HepG2 (cell line): ENCODE results near the gene STX12. TPM values are rescaled to one million over a fixed set of nuclear protein-coding genes. Genes with fewer than 3 reads are reported as not detected.

Source experiments
- ATAC-seq: fragments of 200-7000 bp; cut with Tn5 transposase; 3 replicates; pipeline ENCODE4 v1.9.1; 2020; ENCODE audit warnings: mild to moderate bottlenecking, moderate library complexity
- BruUV-seq: library from RNA; stranded (reverse); fragments of 400-500 nt; replicated peaks from 2 replicates; lab custom pipeline; 2021; lab: Mats Ljungman, UMichigan
- CTCF ChIA-PET: fragments of 300-600 bp; formaldehyde crosslinking; extraction: SDS; loops from one replicate; lab custom pipeline; 2021; ENCODE audit warnings: low total read pairs, inconsistent platforms, low intra/inter-chr PET ratio; lab: Yijun Ruan, JAX
- POLR2A ChIA-PET: fragments of 350-600 bp; sonication (Branson Sonifier 250); formaldehyde crosslinking; loops from one replicate; lab custom pipeline; 2020; ENCODE audit warnings: antibody characterized with exemption, inconsistent platforms; lab: Yijun Ruan, JAX
- DNase-seq: peaks from one replicate; pipeline ENCODE4 v3.0.0-alpha.2; 2015; ENCODE audit warnings: low spot score
- FAIRE-seq: peaks from 3 replicates; lab custom pipeline; 2011; peaks lifted over from hg19 to GRCh38; lab: Jason Lieb, UNC
- H2AFZ ChIP-seq: one replicate; pipeline ENCODE4 v1.6.1; 2011; ENCODE audit warnings: low read length, inconsistent platforms
- H3K27ac ChIP-seq: fragments of 300-600 bp; 3 replicates; pipeline ENCODE4 v1.8.0; 2011; ENCODE audit warnings: mixed run types, mild to moderate bottlenecking, mixed read lengths, low read length, inconsistent platforms; ENCODE audit not compliant: insufficient read depth; ENCODE audit errors: extremely low read length
- H3K27me3 ChIP-seq, 2 experiments: fragments of 200-600 bp in 1 of 2; 2 replicates in 1 of 2; 3 replicates in 1 of 2; pipeline versions ENCODE4 v1.6.0 to v1.8.0; 2011; ENCODE audit warnings: low read length in 2 of 2, mild to moderate bottlenecking in 2 of 2, moderate library complexity in 2 of 2, inconsistent platforms in 1 of 2; ENCODE audit not compliant: insufficient read depth in 2 of 2, control insufficient read depth in 1 of 2
- H3K36me3 ChIP-seq, 2 experiments: fragments of 200-600 bp in 1 of 2; replicated peaks in 1 of 2; 2 replicates in 1 of 2; 3 replicates in 1 of 2; pipeline versions ENCODE4 v1.5.1 to v1.8.0; 2011; ENCODE audit warnings: low read length in 2 of 2, inconsistent platforms in 1 of 2; ENCODE audit not compliant: insufficient read depth in 2 of 2, control insufficient read depth in 1 of 2
- H3K4me1 ChIP-seq: 2 replicates; pipeline ENCODE4 v1.5.1; 2012; ENCODE audit warnings: low read length, inconsistent platforms; ENCODE audit not compliant: insufficient read depth
- H3K4me2 ChIP-seq: 2 replicates; pipeline ENCODE4 v1.6.0; 2011; ENCODE audit warnings: low read depth, low read length, inconsistent platforms
- H3K4me3 ChIP-seq, 3 experiments: fragments of 200-600 bp in 1 of 3; sonication (generic), shearing (Covaris generic) in 1 of 3; replicated peaks in 1 of 3; 2 replicates each; pipeline ENCODE4 v1.5.1; 2011 to 2016; ENCODE audit warnings: low read length in 3 of 3, inconsistent platforms in 2 of 3, low read depth in 2 of 3, mild to moderate bottlenecking in 2 of 3, control low read depth in 1 of 3, mixed read lengths in 1 of 3; ENCODE audit not compliant: insufficient read depth in 1 of 3
- H3K79me2 ChIP-seq: one replicate; pipeline ENCODE4 v1.6.1; 2011; ENCODE audit warnings: low read length, inconsistent platforms; ENCODE audit not compliant: insufficient read depth
- H3K9ac ChIP-seq: 2 replicates; pipeline ENCODE4 v1.6.0; 2011; ENCODE audit warnings: mild to moderate bottlenecking, low read depth, low read length, inconsistent platforms; ENCODE audit not compliant: insufficient read depth
- H3K9me3 ChIP-seq: 2 replicates; pipeline ENCODE4 v1.5.1; 2012; ENCODE audit warnings: mild to moderate bottlenecking, low read length
- H4K20me1 ChIP-seq: 2 replicates; pipeline ENCODE4 v1.6.0; 2011; ENCODE audit warnings: inconsistent platforms, mild to moderate bottlenecking, low read length, moderate library complexity; ENCODE audit not compliant: insufficient read depth
- RFXAP ChIP-seq: sonication (generic); formaldehyde crosslinking; IDR thresholded peaks from 2 replicates; pipeline ENCODE4 v1.4.0; 2020; ENCODE audit warnings: missing genetic modification reagents, borderline replicate concordance
- SP2 ChIP-seq: sonication (generic); formaldehyde crosslinking; IDR thresholded peaks from 2 replicates; pipeline ENCODE4 v1.5.1; 2020; ENCODE audit warnings: mild to moderate bottlenecking, missing genetic modification reagents
- ZNF143 ChIP-seq: sonication (generic); formaldehyde crosslinking; IDR thresholded peaks from 2 replicates; pipeline ENCODE4 v1.4.0; 2020; ENCODE audit warnings: missing genetic modification reagents
- ZNF614 ChIP-seq: IDR thresholded peaks from 2 replicates; pipeline ENCODE4 v1.6.1; 2018; ENCODE audit warnings: missing biosample characterization, missing genetic modification reagents, inconsistent platforms, borderline replicate concordance
- WGBS: methylation state at CpG from one replicate; pipeline ENCODE4 v1.1.6; 2017; ENCODE audit warnings: low lambda C conversion rate; 5-methylcytosine and 5-hydroxymethylcytosine counted together
- in situ Hi-C: cut with HindIII; loops from 2 replicates; pipeline ENCODE4 v1.10.0; 2017; ENCODE audit warnings: low pct_unique_long_range_greater_than_20kb; ENCODE audit not compliant: extremely low pct_ligation_motif_present
- intact Hi-C: fragments of 100-400 bp; cut with micrococcal nuclease; formaldehyde crosslinking; loops from one replicate; pipeline ENCODE4 v1.10.0; 2022; ENCODE audit not compliant: unreplicated experiment
- polyA plus RNA-seq, 8 experiments: library from polyadenylated mRNA; depleted of rRNA in 3 of 8; stranded (reverse) in 7 of 8; unstranded in 1 of 8; fragments of >200 nt; fragmentation: Illumina TruSeq in 4 of 8; extraction: Trizol in 4 of 8; gene quantifications; 2 replicates each; pipeline versions ENCODE4 v1.2.1 to v1.2.3, GENCODE V29; 2011 to 2016; ENCODE audit warnings: low read depth in 4 of 8, missing spikeins in 1 of 8, mixed read lengths in 1 of 8; ENCODE audit not compliant: insufficient read depth in 1 of 8
- total RNA-seq, 5 experiments: library from RNA; depleted of rRNA; stranded (reverse); fragments of >200 nt; fragmentation: Illumina TruSeq; extraction: Trizol; gene quantifications; 2 replicates each; pipeline ENCODE4 v1.2.3, GENCODE V29; 2016; ENCODE audit warnings: low read depth in 1 of 5
- TF ChIP-seq, protein P1 (sequence below), 2 experiments: fragments of 450-650 bp in 1 of 2; sonication (generic) in 1 of 2; formaldehyde crosslinking; IDR thresholded peaks; 2 replicates each; pipeline versions ENCODE4 v1.5.0 to v1.8.0; 2020 to 2022; ENCODE audit warnings: mild to moderate bottlenecking in 1 of 2, missing genetic modification reagents in 1 of 2
- TF ChIP-seq, protein P2 (sequence below): sonication (generic); formaldehyde crosslinking; IDR thresholded peaks from 2 replicates; pipeline ENCODE4 v1.4.0; 2020; ENCODE audit warnings: mild to moderate bottlenecking, missing genetic modification reagents

The STX12 gene
- total and polyA plus RNA-seq, 2 of the 13 experiments (the other 11 are each of a cell fraction or from before 2014, with no cell fraction given): 9.0 to 19.7 TPM

DNA sequence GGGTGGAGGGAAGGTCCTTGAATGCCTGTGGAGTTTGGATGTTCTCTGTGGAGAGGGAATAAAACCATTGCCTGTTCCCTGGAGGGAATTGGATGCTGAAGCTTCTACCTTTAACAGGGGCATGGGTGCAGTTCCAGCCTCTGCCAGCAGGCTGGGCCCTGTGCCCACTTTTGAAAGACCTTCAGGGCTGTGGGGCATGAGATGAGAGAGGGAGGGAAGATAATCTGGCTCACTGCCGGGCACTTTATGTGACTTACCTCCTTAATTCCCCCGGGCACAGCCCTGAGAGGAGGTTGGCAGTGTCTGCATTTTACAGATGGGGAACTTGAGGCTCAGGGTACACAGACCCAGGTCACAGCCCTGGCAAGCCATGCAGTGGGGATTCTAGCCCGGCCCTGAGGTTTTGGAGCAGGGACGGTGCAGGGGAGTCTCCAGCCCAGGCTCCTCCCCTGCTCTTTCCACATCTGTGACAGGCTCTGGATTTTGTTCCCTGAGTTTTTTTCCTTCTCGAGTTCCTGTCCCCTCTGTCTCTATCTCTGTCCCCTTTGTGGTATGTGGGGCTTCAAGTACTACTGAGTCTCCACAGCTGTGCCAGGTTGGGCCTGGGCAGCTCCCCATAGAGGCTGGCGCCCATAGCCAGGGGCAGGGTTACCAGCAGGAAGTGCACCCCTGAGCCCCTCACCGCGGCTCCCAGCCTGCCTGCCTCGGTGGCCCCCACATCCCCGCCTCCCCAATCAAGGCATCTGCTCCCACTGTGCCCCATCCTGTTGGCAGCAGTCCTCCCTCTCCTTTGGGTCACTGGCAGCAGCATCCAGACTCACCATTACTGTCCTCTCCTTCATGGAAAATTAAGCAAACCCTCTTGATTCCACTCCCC, 85.3 kb downstream of the STX12 start (continued):
- TF ChIP-seq SP2 (CRISPR knock-in tag): no peak
- TF ChIP-seq ZNF143 (CRISPR knock-in tag): no peak
- TF ChIP-seq, protein P1, sequence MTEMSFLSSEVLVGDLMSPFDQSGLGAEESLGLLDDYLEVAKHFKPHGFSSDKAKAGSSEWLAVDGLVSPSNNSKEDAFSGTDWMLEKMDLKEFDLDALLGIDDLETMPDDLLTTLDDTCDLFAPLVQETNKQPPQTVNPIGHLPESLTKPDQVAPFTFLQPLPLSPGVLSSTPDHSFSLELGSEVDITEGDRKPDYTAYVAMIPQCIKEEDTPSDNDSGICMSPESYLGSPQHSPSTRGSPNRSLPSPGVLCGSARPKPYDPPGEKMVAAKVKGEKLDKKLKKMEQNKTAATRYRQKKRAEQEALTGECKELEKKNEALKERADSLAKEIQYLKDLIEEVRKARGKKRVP (CRISPR knock-in tag; IDR thresholded peaks at IDR 0.05): no peak
- 0 out of 2 replicates have a peak, but pooled peaks have one; percentile 36 for TF ChIP-seq RFXAP (CRISPR knock-in tag)
- TF ChIP-seq ZNF614 (CRISPR knock-in tag): peak; percentile 72; the same call in 1 of the 2 replicates

DNA sequence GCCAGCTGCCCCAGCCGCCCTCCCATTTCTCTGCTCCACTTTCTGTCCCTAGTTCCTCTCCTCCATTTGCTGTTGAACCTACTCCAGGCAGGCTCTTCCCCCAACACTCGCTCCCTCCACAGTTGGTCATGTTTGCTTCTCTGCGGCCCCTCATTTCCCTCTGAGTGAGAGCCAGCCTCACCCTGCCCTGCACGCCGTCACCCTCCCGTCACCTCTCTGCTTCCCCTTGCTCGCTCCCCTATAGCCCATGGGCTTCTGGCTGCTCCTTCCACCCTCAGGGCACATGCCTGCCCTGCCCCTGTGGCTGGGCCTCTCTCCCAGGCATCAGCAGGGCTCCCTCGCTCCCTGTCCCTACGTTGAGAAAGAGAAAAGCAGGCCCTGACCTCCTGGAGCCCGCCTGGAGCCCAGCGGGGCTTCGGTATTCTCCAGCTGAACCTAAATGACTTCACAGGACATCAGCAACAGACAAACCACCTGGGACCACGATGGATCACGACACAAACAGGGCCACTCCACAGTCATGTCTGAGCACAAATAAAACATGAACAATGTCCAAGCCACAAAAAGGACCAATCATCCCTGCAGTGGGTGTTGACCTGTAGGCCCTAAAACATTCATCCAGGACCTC, 86.0 kb downstream of the STX12 start:
- WGBS: 15% methylated on average over 11 of the region's 14 CpGs
- peaks cover 35% of the 10 kb centered on the region for H3K4me1 ChIP-seq
- TF ChIP-seq, protein P2, sequence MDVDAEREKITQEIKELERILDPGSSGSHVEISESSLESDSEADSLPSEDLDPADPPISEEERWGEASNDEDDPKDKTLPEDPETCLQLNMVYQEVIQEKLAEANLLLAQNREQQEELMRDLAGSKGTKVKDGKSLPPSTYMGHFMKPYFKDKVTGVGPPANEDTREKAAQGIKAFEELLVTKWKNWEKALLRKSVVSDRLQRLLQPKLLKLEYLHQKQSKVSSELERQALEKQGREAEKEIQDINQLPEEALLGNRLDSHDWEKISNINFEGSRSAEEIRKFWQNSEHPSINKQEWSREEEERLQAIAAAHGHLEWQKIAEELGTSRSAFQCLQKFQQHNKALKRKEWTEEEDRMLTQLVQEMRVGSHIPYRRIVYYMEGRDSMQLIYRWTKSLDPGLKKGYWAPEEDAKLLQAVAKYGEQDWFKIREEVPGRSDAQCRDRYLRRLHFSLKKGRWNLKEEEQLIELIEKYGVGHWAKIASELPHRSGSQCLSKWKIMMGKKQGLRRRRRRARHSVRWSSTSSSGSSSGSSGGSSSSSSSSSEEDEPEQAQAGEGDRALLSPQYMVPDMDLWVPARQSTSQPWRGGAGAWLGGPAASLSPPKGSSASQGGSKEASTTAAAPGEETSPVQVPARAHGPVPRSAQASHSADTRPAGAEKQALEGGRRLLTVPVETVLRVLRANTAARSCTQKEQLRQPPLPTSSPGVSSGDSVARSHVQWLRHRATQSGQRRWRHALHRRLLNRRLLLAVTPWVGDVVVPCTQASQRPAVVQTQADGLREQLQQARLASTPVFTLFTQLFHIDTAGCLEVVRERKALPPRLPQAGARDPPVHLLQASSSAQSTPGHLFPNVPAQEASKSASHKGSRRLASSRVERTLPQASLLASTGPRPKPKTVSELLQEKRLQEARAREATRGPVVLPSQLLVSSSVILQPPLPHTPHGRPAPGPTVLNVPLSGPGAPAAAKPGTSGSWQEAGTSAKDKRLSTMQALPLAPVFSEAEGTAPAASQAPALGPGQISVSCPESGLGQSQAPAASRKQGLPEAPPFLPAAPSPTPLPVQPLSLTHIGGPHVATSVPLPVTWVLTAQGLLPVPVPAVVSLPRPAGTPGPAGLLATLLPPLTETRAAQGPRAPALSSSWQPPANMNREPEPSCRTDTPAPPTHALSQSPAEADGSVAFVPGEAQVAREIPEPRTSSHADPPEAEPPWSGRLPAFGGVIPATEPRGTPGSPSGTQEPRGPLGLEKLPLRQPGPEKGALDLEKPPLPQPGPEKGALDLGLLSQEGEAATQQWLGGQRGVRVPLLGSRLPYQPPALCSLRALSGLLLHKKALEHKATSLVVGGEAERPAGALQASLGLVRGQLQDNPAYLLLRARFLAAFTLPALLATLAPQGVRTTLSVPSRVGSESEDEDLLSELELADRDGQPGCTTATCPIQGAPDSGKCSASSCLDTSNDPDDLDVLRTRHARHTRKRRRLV (CRISPR knock-in tag): no peak

More for the DNA sequence above, 86.0 kb downstream of the STX12 start:
- ChIA-PET POLR2A (interaction anchor here (1.4 kb wide), 1 partner anchor 86 kb away, joined by 4 read pairs; the partner anchor contains the start of gene STX12), CTCF (interaction anchor here (1.6 to 2.8 kb wide), 2 partner anchors 121 to 350 kb away, joined by 10 to 13 read pairs; no protein-coding TSS in a partner anchor)
- intact Hi-C loops: loop anchor here (2.0 to 5.0 kb wide), 2 partner anchors 163 to 350 kb away; no protein-coding TSS in a partner anchor
- FAIRE-seq: no peak
- Histone ChIP-seq H4K20me1 (no peaks in the 10 kb centered on the region), H3K27me3 (peaks cover 0 to 3% of the 10 kb centered on the region in 2 experiments; a peak in 1 of 5 replicates), H3K4me3 (peak overlapping the region; percentile 42 to 70 (median 47); a peak in 5 of 6 replicates), H2AFZ (peak overlapping the region; percentile 22), H3K4me2 (peak overlapping the region; percentile 95), H3K9me3 (no peaks in the 10 kb centered on the region), H3K36me3 (no peaks in the 10 kb centered on the region), H3K9ac (peak overlapping the region; percentile 51; the same call in 1 of the 2 replicates), H3K27ac (no peak overlapping the region), H3K79me2 (no peaks in the 10 kb centered on the region)
- no TSS peak for BruUV-seq
- in situ Hi-C loops: loop anchor here (5.0 to 10.0 kb wide), 2 partner anchors 76 to 118 kb away; partner anchors contain the start of gene SMPDL3B
- peak; percentile 65 for ATAC-seq
- no peak for DNase-seq
